Fibroblast of lung (primary cell): ENCODE data around the gene EIF5A2.

ENCODE experiments used
- EZH2 ChIP-seq: IDR thresholded peaks from 2 replicates; pipeline ENCODE4 v1.5.1; 2012; ENCODE audit warnings: low read length, control low read depth, mild to moderate bottlenecking; ENCODE audit errors: missing control alignments
- TF ChIP-seq, protein P1 (sequence below), 2 donors: IDR thresholded peaks in 1 of 2; conservative IDR thresholded peaks in 1 of 2; 1 replicate in 1 of 2; 2 replicates in 1 of 2; pipeline ENCODE4 v1.5.1; 2011 to 2012; ENCODE audit warnings: low read length in 2 of 2, control low read depth in 1 of 2, inconsistent platforms in 1 of 2, low read depth in 1 of 2, mild to moderate bottlenecking in 1 of 2

- TF ChIP-seq, protein P1, sequence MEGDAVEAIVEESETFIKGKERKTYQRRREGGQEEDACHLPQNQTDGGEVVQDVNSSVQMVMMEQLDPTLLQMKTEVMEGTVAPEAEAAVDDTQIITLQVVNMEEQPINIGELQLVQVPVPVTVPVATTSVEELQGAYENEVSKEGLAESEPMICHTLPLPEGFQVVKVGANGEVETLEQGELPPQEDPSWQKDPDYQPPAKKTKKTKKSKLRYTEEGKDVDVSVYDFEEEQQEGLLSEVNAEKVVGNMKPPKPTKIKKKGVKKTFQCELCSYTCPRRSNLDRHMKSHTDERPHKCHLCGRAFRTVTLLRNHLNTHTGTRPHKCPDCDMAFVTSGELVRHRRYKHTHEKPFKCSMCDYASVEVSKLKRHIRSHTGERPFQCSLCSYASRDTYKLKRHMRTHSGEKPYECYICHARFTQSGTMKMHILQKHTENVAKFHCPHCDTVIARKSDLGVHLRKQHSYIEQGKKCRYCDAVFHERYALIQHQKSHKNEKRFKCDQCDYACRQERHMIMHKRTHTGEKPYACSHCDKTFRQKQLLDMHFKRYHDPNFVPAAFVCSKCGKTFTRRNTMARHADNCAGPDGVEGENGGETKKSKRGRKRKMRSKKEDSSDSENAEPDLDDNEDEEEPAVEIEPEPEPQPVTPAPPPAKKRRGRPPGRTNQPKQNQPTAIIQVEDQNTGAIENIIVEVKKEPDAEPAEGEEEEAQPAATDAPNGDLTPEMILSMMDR (conservative IDR thresholded peaks at IDR 0.05 in 1 of 2, IDR thresholded peaks at IDR 0.05 in 1 of 2; ENCODE audit: low read depth in 1 of 2, low read length in 2 of 2) = no peak
- TF ChIP-seq EZH2 = no peak
Measured at GRCh38 chr3:170907637-170908234, 701 bp downstream of the EIF5A2 start.
